Ishikawa (cell line): ENCODE results near the gene KCNN1.

Source experiments
- CREB1 ChIP-seq: IDR thresholded peaks from 2 replicates; pipeline ENCODE4 v1.6.1; 2012; ENCODE audit warnings: low read depth
- EP300 ChIP-seq: IDR thresholded peaks from 2 replicates; pipeline ENCODE4 v1.6.1; 2012; ENCODE audit warnings: borderline replicate concordance
- FOXM1 ChIP-seq: IDR thresholded peaks from 2 replicates; pipeline ENCODE4 v1.6.1; 2012; ENCODE audit warnings: low read depth, borderline replicate concordance
- RAD21 ChIP-seq: IDR thresholded peaks from 2 replicates; pipeline ENCODE4 v1.6.1; 2012; ENCODE audit warnings: low read depth
- REST ChIP-seq: IDR thresholded peaks from 2 replicates; pipeline ENCODE4 v1.6.1; 2012; ENCODE audit warnings: low read depth, mild to moderate bottlenecking
- TAF1 ChIP-seq: IDR thresholded peaks from 2 replicates; pipeline ENCODE4 v1.6.1; 2012; ENCODE audit warnings: low read depth, mild to moderate bottlenecking
- TEAD4 ChIP-seq: IDR thresholded peaks from 2 replicates; pipeline ENCODE4 v1.6.1; 2012
- YY1 ChIP-seq: IDR thresholded peaks from 2 replicates; pipeline ENCODE4 v1.6.1; 2012; ENCODE audit warnings: low read depth
- ZBTB7A ChIP-seq: IDR thresholded peaks from 2 replicates; pipeline ENCODE4 v1.6.1; 2012; ENCODE audit warnings: low read depth

- TF ChIP-seq RAD21 (no peak), YY1 (no peak), REST (no peak), ZBTB7A (no peak), TAF1 (no peak), CREB1 (no peak), FOXM1 (no peak), TEAD4 (no peak), EP300 (no peak)
Observed at GRCh38 chr19:17948514-17948900, 18.4 kb upstream of the KCNN1 start.
